ENCODE data around the gene WFDC10B. TPM values are rescaled to one million over a fixed set of nuclear protein-coding genes. Genes with fewer than 3 reads are reported as not detected.

WFDC10B gene
- total RNA-seq, 1 experiment from 2014 or later: not detected

- no peaks in the 10 kb centered on the region for H3K36me3 Mint-ChIP-seq (ENCODE audit: insufficient read depth, unreplicated experiment)
- no peak for TF ChIP-seq CTCF (IDR thresholded peaks at IDR 0.05; ENCODE audit: unreplicated experiment)
- H3K27me3 Mint-ChIP-seq (ENCODE audit: unreplicated experiment): peaks cover 46% of the 10 kb centered on the region
- intact Hi-C loops (cut with micrococcal nuclease; ENCODE audit: unreplicated experiment): no loop called here
- H3K4me3 Mint-ChIP-seq (ENCODE audit: low read depth, unreplicated experiment): no peak overlapping the region
- H3K4me1 Mint-ChIP-seq (ENCODE audit: low read depth, unreplicated experiment): no peaks in the 10 kb centered on the region
- no TSS peak for BruUV-seq (replicated peaks)
- no peak overlapping the region for H3K27ac Mint-ChIP-seq (ENCODE audit: unreplicated experiment)
- no peaks in the 10 kb centered on the region for H3K9me3 Mint-ChIP-seq (ENCODE audit: low read depth, unreplicated experiment)
- no peak for DNase-seq
- CTCF ChIA-PET: no interaction called here
These were observed 37.8 kb upstream of the WFDC10B start for GRCh38 chr20:45742596-45742995.

GRCh38 chr20:45735988-45736387, 31.2 kb upstream of the WFDC10B start:
- Mint-ChIP-seq H3K9me3 (ENCODE audit: low read depth, unreplicated experiment) (peaks cover 4% of the 10 kb centered on the region), H3K4me1 (ENCODE audit: low read depth, unreplicated experiment) (no peaks in the 10 kb centered on the region)

GRCh38 chr20:45735552-45735951, 30.7 kb upstream of the WFDC10B start:
- intact Hi-C loops (cut with micrococcal nuclease; ENCODE audit: unreplicated experiment): no loop called here
- Mint-ChIP-seq H3K9me3 (ENCODE audit: low read depth, unreplicated experiment) (peaks cover 4% of the 10 kb centered on the region), H3K27ac (ENCODE audit: unreplicated experiment) (no peak overlapping the region), H3K27me3 (ENCODE audit: unreplicated experiment) (peaks cover 33% of the 10 kb centered on the region), H3K4me3 (ENCODE audit: low read depth, unreplicated experiment) (no peak overlapping the region), H3K4me1 (ENCODE audit: low read depth, unreplicated experiment) (no peaks in the 10 kb centered on the region), H3K36me3 (ENCODE audit: insufficient read depth, unreplicated experiment) (no peaks in the 10 kb centered on the region)
- TF ChIP-seq CTCF (IDR thresholded peaks at IDR 0.05; ENCODE audit: unreplicated experiment): no peak
- CTCF ChIA-PET: no interaction called here
- DNase-seq: no peak
- BruUV-seq (replicated peaks): no TSS peak

More at GRCh38 chr20:45735988-45736387, 31.2 kb upstream of the WFDC10B start:
- intact Hi-C loops (cut with micrococcal nuclease; ENCODE audit: unreplicated experiment): no loop called here
- CTCF ChIA-PET: interaction anchor here (1.5 kb wide), 1 partner anchor 10 kb away, joined by 3 read pairs; no protein-coding TSS in a partner anchor
- no peak for DNase-seq
- Mint-ChIP-seq H3K36me3 (ENCODE audit: insufficient read depth, unreplicated experiment) (no peaks in the 10 kb centered on the region), H3K4me3 (ENCODE audit: low read depth, unreplicated experiment) (no peak overlapping the region), H3K27me3 (ENCODE audit: unreplicated experiment) (peaks cover 38% of the 10 kb centered on the region), H3K27ac (ENCODE audit: unreplicated experiment) (no peak overlapping the region)
- TF ChIP-seq CTCF (IDR thresholded peaks at IDR 0.05; ENCODE audit: unreplicated experiment): no peak
- BruUV-seq (replicated peaks): no TSS peak

GRCh38 chr20:45732199-45732598, 27.4 kb upstream of the WFDC10B start:
- H3K27me3 Mint-ChIP-seq (ENCODE audit: unreplicated experiment): peaks cover 25% of the 10 kb centered on the region
- CTCF ChIA-PET: no interaction called here
- no peak overlapping the region for H3K4me3 Mint-ChIP-seq (ENCODE audit: low read depth, unreplicated experiment)
- no peak overlapping the region for H3K27ac Mint-ChIP-seq (ENCODE audit: unreplicated experiment)
- no peaks in the 10 kb centered on the region for H3K36me3 Mint-ChIP-seq (ENCODE audit: insufficient read depth, unreplicated experiment)
- H3K9me3 Mint-ChIP-seq (ENCODE audit: low read depth, unreplicated experiment): peaks cover 4% of the 10 kb centered on the region
- no peak for TF ChIP-seq CTCF (IDR thresholded peaks at IDR 0.05; ENCODE audit: unreplicated experiment)
- H3K4me1 Mint-ChIP-seq (ENCODE audit: low read depth, unreplicated experiment): peaks cover 4% of the 10 kb centered on the region
- no TSS peak for BruUV-seq (replicated peaks)
- intact Hi-C loops (cut with micrococcal nuclease; ENCODE audit: unreplicated experiment): no loop called here
- no peak for DNase-seq

All from Calu3 (cell line).